Measurements from ENCODE around the gene YPEL5. TPM values are rescaled to one million over a fixed set of nuclear protein-coding genes. Genes with fewer than 3 reads are reported as not detected.

The YPEL5 gene
- total RNA-seq, 1 experiment from 2014 or later: 50.9 TPM

- H3K36me3 Mint-ChIP-seq (ENCODE audit: insufficient read depth, unreplicated experiment): no peaks in the 10 kb centered on the region
- ChIA-PET CTCF (interaction anchor here (1.0 kb wide), 1 partner anchor 9 kb away, joined by 3 read pairs; no protein-coding TSS in a partner anchor), POLR2A (no interaction called here)
- H3K4me1 Mint-ChIP-seq (ENCODE audit: low read depth, unreplicated experiment): peaks cover 18% of the 10 kb centered on the region
- DNase-seq: peak in 1 of 2 experiments; percentile 44
- BruUV-seq (replicated peaks): no TSS peak
- no peaks in the 10 kb centered on the region for H3K36me3 ChIP-seq (ENCODE audit: control insufficient read depth, insufficient read depth, low read length)
- H3K27me3 ChIP-seq (replicated peaks; ENCODE audit: control insufficient read depth, insufficient read depth, low read length): no peaks in the 10 kb centered on the region
- intact Hi-C loops (cut with micrococcal nuclease; ENCODE audit: unreplicated experiment): no loop called here
- H3K4me3 Mint-ChIP-seq (ENCODE audit: unreplicated experiment): no peak overlapping the region
- no peaks in the 10 kb centered on the region for H3K27me3 Mint-ChIP-seq (ENCODE audit: insufficient read depth, unreplicated experiment)
- no peak overlapping the region for H3K4me3 ChIP-seq (ENCODE audit: low read depth, low read length)
- H3K27ac Mint-ChIP-seq (ENCODE audit: unreplicated experiment): no peak overlapping the region
- TF ChIP-seq CTCF (IDR thresholded peaks at IDR 0.05; ENCODE audit: insufficient read depth in 1 of 2, low read depth in 1 of 2, low read length in 1 of 2, severe bottlenecking in 1 of 2, unreplicated experiment in 1 of 2): peak in 1 of 2 experiments; percentile 32
- H3K9me3 Mint-ChIP-seq (ENCODE audit: unreplicated experiment): no peaks in the 10 kb centered on the region
- H3K4me1 ChIP-seq: peaks cover 5% of the 10 kb centered on the region; the same call in 1 of the 2 replicates
- H3K9me3 ChIP-seq: no peaks in the 10 kb centered on the region
Observed at GRCh38 chr2:30197570-30198192, 50.9 kb downstream of the YPEL5 start.

DNA sequence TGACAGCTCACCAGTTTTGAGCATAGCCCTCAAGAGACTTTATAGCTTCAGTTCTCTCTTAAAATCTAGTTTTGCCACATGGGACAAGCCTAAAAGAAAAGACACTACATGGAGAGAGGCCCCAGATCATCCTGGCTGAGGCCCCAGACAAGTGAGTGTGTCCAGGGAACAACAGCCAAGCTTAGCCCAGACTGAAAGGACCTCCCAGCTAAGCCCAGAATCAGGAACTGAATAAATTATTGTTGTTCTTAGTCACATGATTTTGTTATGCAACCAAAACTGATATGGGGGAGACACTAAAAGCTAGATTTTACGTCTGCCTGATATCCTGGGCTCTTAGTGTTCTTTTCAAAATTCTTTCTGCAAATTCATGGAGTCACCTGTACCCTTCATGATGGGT is 55.2 kb downstream of the YPEL5 start:
- TF ChIP-seq CTCF (IDR thresholded peaks at IDR 0.05; ENCODE audit: insufficient read depth in 1 of 2, low read depth in 1 of 2, low read length in 1 of 2, severe bottlenecking in 1 of 2, unreplicated experiment in 1 of 2): no peak
- Mint-ChIP-seq H3K36me3 (ENCODE audit: insufficient read depth, unreplicated experiment) (no peaks in the 10 kb centered on the region), H3K27me3 (ENCODE audit: insufficient read depth, unreplicated experiment) (no peaks in the 10 kb centered on the region), H3K27ac (ENCODE audit: unreplicated experiment) (no peak overlapping the region), H3K4me1 (ENCODE audit: low read depth, unreplicated experiment) (no peaks in the 10 kb centered on the region), H3K4me3 (ENCODE audit: unreplicated experiment) (no peak overlapping the region), H3K9me3 (ENCODE audit: unreplicated experiment) (no peaks in the 10 kb centered on the region)
- DNase-seq: no peak
- H3K36me3 ChIP-seq (ENCODE audit: control insufficient read depth, insufficient read depth, low read length): no peaks in the 10 kb centered on the region
- no peak overlapping the region for H3K4me3 ChIP-seq (ENCODE audit: low read depth, low read length)
- H3K9me3 ChIP-seq: no peaks in the 10 kb centered on the region
- CTCF ChIA-PET: interaction anchor here (0.7 to 1.2 kb wide), 2 partner anchors 37 to 139 kb away, joined by 3 to 5 read pairs; no protein-coding TSS in a partner anchor
- no peaks in the 10 kb centered on the region for H3K4me1 ChIP-seq
- intact Hi-C loops (cut with micrococcal nuclease; ENCODE audit: unreplicated experiment): no loop called here
- POLR2A ChIA-PET: interaction anchor here (0.5 to 0.6 kb wide), 2 partner anchors 31 to 38 kb away, joined by 3 to 14 read pairs; no protein-coding TSS in a partner anchor
- no TSS peak for BruUV-seq (replicated peaks)
- no peaks in the 10 kb centered on the region for H3K27me3 ChIP-seq (replicated peaks; ENCODE audit: control insufficient read depth, insufficient read depth, low read length)

DNA sequence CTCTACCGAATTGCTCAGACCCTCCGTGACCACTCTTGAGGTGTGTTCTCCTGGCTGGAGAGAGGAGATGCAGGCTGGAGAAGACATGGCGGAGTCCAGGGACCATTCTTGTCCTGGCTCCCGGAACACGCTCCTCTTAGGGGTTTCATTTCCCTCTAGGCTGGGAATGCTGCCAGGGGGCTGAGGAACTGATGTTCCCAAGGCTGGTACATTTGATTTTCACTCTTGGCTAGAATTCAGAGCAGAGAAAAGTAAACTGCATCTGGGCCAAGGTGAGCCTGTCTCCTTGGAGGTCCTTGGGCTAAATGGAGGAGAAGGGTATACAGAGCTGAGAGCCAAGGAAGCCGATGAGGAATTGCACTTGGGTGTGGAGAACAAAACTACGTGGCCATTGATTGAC is 56.3 kb downstream of the YPEL5 start:
- no peak overlapping the region for H3K27ac Mint-ChIP-seq (ENCODE audit: unreplicated experiment)
- H3K27me3 Mint-ChIP-seq (ENCODE audit: insufficient read depth, unreplicated experiment): no peaks in the 10 kb centered on the region
- no peaks in the 10 kb centered on the region for H3K36me3 ChIP-seq (ENCODE audit: control insufficient read depth, insufficient read depth, low read length)
- no peaks in the 10 kb centered on the region for H3K36me3 Mint-ChIP-seq (ENCODE audit: insufficient read depth, unreplicated experiment)
- no peaks in the 10 kb centered on the region for H3K9me3 Mint-ChIP-seq (ENCODE audit: unreplicated experiment)
- H3K4me3 Mint-ChIP-seq (ENCODE audit: unreplicated experiment): no peak overlapping the region
- no peak overlapping the region for H3K4me3 ChIP-seq (ENCODE audit: low read depth, low read length)
- ChIA-PET POLR2A (no interaction called here), CTCF (interaction anchor here (0.6 to 2.3 kb wide), 2 partner anchors 11 to 508 kb away, joined by 3 to 9 read pairs; no protein-coding TSS in a partner anchor)
- no peak for DNase-seq
- intact Hi-C loops (cut with micrococcal nuclease; ENCODE audit: unreplicated experiment): no loop called here
- BruUV-seq (replicated peaks): no TSS peak
- H3K27me3 ChIP-seq (replicated peaks; ENCODE audit: control insufficient read depth, insufficient read depth, low read length): no peaks in the 10 kb centered on the region
- TF ChIP-seq CTCF (IDR thresholded peaks at IDR 0.05; ENCODE audit: insufficient read depth in 1 of 2, low read depth in 1 of 2, low read length in 1 of 2, severe bottlenecking in 1 of 2, unreplicated experiment in 1 of 2): no peak
- H3K4me1 ChIP-seq: no peaks in the 10 kb centered on the region
- no peaks in the 10 kb centered on the region for H3K9me3 ChIP-seq
- no peaks in the 10 kb centered on the region for H3K4me1 Mint-ChIP-seq (ENCODE audit: low read depth, unreplicated experiment)

Measured in Caco-2 (cell line).